ENCODE results near the gene CELF4. TPM values are rescaled to one million over a fixed set of nuclear protein-coding genes. Genes with fewer than 3 reads are reported as not detected.

The CELF4 gene
- total and polyA plus RNA-seq, 2 of the 4 experiments (the other 2 are of a cell fraction): not detected

DNA sequence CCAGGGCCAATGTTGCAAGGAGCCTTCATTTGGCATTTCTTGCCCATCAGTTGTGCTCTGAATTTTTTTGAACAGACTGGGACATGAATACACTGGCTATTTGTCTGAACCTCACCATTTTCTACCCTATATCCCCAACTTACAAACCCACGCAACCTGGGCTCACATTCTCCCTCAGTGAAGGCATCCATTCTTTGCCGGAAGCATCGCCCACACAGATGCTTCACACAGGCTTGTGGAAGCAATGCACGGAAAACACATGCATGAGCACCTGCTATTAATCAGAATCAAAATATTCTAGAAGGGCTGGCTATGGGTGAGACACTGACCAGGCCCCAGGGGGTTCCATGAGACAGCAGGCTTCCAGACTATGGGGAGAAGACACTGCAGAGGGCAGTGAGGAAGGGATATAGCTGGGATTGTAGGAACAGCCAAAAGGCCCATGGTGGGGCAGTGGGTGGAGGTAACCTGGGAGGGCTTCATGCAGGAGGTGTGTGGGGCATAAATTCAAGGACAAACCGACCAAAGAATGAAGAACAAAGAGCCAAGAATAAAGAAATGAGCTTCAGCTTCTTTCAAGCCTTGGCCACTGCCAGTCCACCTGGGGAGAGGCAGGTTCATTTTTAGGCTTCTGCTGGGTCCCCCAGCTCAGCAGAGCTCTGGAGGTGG, 261.5 kb downstream of the CELF4 start:
- H4K5ac ChIP-seq (ENCODE audit: low read depth, low read length): no peak overlapping the region
- H4K8ac ChIP-seq (ENCODE audit: low read depth in 2 of 2, low read length in 2 of 2): no peak overlapping the region
- H3K23ac ChIP-seq (ENCODE audit: low read depth, low read length): no peak overlapping the region
- intact Hi-C loops (cut with micrococcal nuclease) (no loop called here), dilution Hi-C loops (cut with HindIII; ENCODE audit: low sequenced_read_pairs, unreplicated experiment) (no loop called here), in situ Hi-C loops (cut with MboI; ENCODE audit: low sequenced_read_pairs) (no loop called here)
- no peak overlapping the region for H3K56ac ChIP-seq (ENCODE audit: extremely low read depth, insufficient read depth, low read length)
- no peaks in the 10 kb centered on the region; the same call in 1 of the 2 replicates for H3K9me1 ChIP-seq (ENCODE audit: insufficient read depth, low read length)
- ChIA-PET CTCF (no interaction called here), POLR2A (ENCODE audit: unreplicated experiment) (no interaction called here)
- H3K27ac ChIP-seq (ENCODE audit: insufficient read depth, low read length): no peak overlapping the region
- H4K20me1 ChIP-seq (ENCODE audit: insufficient read depth, low read length): no peaks in the 10 kb centered on the region
- H4K91ac ChIP-seq (ENCODE audit: insufficient read depth, low read depth, low read length): no peak overlapping the region
- ATAC-seq (ENCODE audit: low read depth): no peak
- H2AK9ac ChIP-seq (replicated peaks; ENCODE audit: low read depth, low read length, poor library complexity): no peak overlapping the region
- no peaks in the 10 kb centered on the region for H3K9me3 ChIP-seq (ENCODE audit: control insufficient read depth, insufficient read depth, low read length)
- H3K4ac ChIP-seq (ENCODE audit: low read depth, low read length): no peak overlapping the region
- no peak overlapping the region for H3K4me3 ChIP-seq (ENCODE audit: insufficient read depth, low read depth, low read length)
- H2BK120ac ChIP-seq (ENCODE audit: low read depth, low read length): no peak overlapping the region
- no peak overlapping the region for H2BK5ac ChIP-seq (ENCODE audit: low read depth, low read length, poor library complexity, severe bottlenecking)
- H3K27me3 ChIP-seq (ENCODE audit: control insufficient read depth, insufficient read depth, low read length): peaks cover 13% of the 10 kb centered on the region; the same call in 1 of the 2 replicates
- no peak overlapping the region for H2BK20ac ChIP-seq (ENCODE audit: low read depth, low read length)
- H3K18ac ChIP-seq (ENCODE audit: low read depth, low read length): no peak overlapping the region
- H3K4me2 ChIP-seq (ENCODE audit: low read depth, low read length): no peak overlapping the region
- H3K9ac ChIP-seq (ENCODE audit: low read depth, low read length): no peak overlapping the region
- DNase-seq: no peak
- 90% methylated on average over 2 of the region's 5 CpGs; no CpG with 5 or more reads in 1 of the 2 experiments for WGBS, 2 experiments (ENCODE audit: extremely low coverage in 2 of 2, insufficient read length in 1 of 2)
- no peak overlapping the region for H2BK15ac ChIP-seq (ENCODE audit: low read depth, low read length)
- H3K36me3 ChIP-seq (ENCODE audit: control insufficient read depth, insufficient read depth, low read length): no peaks in the 10 kb centered on the region
- no peak overlapping the region for H2AFZ ChIP-seq (replicated peaks; ENCODE audit: low read length, poor library complexity)
- TF ChIP-seq FOS (IDR thresholded peaks at IDR 0.05; ENCODE audit: low read depth, low read length) (no peak), MXI1 (IDR thresholded peaks at IDR 0.05; ENCODE audit: borderline replicate concordance, low read depth, low read length) (no peak)
- H3K4me1 ChIP-seq (ENCODE audit: control insufficient read depth, insufficient read depth, low read length): peaks cover 4% of the 10 kb centered on the region; the same call in 1 of the 2 replicates
- no peaks in the 10 kb centered on the region for H3K79me1 ChIP-seq (ENCODE audit: low read depth in 1 of 2, low read length in 2 of 2)
- no peak overlapping the region for H2AK5ac ChIP-seq (ENCODE audit: low read depth, low read length)
- H3K14ac ChIP-seq (replicated peaks; ENCODE audit: low read depth, low read length): no peak overlapping the region
- no TSS peak for BruUV-seq (replicated peaks)
